Fibroblast of skin of scalp (primary cell): ENCODE results near the gene AQP3.
"Not testable (repeated sequence)": the region's sequence is repeated elsewhere in the genome, so short reads cannot be mapped to it uniquely, and the experiment has no call there.

Experiments
- DNase-seq: peaks from one replicate; pipeline ENCODE4 v3.0.0-alpha.2; 2013

AQP3 gene

DNA sequence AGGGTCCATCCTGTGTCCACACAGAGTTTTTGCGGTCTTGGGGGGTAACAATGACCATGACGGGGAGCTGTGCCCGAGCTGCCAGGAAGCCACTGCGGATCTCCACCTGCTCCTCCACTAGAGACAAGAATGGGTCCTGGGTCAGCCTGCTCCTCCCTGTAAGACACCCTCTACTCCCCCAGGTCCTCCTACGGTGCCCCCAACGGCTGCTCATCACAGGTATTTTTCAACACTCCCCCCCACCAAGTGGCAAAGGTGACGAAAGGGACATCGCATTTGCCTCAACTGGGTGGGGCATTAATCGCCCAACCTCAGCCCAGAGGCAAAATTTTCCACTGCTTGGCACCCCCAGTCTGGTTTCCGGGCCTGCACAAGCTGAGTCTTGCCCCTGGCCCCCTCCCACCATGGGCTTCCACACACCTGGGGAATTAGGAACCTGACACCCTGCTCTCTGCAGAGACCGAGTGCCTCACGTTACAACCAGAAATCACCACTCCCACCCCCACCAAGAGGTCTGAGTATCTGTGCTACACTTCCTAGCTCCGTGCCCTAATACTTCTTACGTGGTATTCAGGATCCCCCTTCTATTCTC, 16.7 kb upstream of the AQP3 start:
- no peak for DNase-seq

DNA sequence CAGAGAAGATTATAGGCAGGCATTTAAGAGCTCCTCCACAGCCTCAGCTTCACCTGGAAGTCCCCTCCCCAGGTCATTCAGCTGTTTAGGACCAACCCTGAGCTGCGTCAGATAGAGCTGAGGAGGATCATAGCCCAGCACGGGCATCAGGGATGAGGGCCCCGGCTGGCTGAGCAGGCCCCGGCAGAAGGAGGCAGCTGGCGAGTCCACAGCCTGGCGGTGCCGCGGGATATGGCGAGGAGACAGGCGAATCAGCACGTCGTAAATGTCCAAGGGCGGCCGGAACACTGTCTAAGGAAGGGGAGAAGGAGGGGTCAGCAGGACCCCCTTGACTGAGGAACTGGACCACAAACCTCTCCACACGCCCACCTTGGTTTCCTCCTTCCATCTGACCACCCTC, 15.8 kb upstream of the AQP3 start:
- no peak for DNase-seq

DNA sequence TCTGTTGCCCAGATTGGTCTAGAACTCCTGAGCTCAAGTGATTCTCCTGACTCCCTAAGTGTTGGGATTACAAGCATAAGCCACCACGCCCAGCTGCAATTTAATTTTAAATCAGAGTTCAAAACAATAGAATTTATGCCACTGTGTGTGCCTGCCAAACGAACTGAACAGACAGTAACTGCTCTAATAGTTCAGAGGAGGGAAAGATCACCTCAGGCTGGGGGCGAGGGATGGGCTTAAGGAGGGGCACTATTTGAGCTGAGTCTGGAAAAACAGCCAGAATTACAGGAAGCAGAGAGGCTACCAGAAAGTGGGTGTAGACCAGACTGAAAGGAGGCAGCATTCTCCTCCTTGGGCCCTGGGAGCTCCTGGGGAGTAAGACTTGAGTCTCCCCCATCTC, 14.1 kb upstream of the AQP3 start:
- DNase-seq, result no peak

DNA sequence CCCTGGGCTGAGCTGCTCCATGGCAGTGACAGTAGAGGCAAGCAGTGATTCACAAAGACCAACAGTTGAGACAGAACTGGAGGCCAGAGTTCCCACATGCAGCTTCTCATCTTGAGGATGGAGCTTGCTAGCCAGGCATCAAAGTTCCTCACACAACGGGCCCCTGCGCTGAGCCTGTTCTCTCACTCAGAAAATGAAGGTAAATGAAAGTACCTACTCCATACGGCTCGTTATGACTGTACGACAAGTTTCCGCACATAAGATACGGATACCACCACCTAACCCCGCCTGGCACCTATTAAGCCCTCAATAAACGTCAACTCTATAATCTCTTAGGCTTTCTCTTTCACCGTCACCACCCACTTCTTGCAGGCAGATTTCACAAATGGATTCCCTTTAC, 13.5 kb upstream of the AQP3 start:
- DNase-seq, result no peak

DNA sequence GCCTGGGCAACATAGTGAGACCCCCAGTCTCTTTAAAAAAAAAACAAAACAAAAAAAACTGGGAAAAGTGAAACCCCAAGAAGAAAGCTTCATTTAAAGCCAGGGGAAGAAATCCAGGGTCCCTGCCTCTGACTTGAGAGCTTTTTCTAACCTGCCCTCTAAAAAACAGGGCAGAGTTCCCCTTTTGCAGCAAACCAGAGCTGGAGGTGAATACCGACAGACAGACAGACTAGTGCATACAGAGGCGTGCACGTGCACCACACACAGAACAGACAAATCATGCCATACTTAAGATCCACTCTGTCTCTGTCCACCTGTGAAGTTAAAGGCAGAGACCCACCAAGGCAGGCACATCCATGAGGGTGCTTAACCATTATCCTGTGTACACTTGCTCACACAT, 11.7 kb upstream of the AQP3 start:
- no peak for DNase-seq

DNA sequence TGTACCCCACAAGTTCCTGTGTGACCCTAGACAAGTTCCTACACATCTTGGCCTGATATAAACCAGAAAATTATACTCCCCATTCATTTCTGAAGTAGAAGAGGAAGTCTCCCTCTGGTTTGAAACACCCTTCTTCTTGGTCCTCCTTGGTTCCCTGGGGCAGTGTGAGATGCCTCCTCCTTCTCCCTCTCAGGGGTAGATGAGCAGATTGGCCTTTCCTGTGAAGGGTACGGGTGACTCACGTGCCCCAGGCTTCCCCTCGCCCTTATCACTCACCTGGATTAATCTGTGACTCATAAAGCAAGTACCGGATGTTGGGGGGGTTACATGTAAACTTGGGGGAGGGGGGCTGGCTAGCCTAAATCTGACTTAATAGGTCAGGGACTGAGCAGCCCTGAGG, 11.1 kb upstream of the AQP3 start:
- no peak for DNase-seq

DNA sequence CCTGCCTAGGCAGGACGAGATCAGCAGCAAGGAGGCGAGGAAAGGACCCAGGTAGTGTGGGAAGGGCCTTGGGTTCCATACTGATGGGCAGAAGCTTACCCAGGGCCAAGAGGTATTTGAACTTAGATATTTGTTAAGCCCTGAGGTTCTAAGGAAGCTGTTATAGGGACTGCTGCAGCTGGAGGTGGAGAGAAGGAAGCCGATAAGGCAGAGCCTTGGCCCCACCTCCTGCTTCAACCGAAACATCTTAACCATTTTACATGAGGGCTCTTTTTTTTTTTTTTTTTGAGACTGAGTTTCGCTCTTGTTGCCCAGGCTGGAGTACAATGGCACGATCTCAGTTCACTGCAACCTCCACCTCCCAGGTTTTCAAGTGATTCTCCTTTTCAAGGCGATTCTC, 8.6 kb upstream of the AQP3 start:
- DNase-seq, result no peak

DNA sequence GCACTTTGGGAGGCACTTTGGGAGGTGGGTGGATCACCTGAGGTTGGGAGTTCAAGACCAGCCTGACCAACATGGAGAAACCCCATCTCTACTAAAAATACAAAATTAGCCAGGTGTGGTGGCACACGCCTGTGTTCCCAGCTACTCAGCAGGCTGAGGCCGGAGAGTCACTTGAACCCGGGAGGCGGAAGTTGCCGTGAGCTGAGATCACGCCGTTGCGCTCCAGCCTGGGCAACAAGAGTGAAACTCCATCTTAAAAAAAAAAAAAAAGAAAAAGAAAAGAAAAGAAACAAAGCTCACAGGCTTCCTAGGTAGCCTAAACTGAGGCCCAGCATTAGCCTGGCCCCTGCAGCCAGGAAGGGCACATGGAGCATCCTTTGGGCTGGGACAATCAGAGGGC, 8.1 kb upstream of the AQP3 start:
- not testable (repeated sequence) for DNase-seq

DNA sequence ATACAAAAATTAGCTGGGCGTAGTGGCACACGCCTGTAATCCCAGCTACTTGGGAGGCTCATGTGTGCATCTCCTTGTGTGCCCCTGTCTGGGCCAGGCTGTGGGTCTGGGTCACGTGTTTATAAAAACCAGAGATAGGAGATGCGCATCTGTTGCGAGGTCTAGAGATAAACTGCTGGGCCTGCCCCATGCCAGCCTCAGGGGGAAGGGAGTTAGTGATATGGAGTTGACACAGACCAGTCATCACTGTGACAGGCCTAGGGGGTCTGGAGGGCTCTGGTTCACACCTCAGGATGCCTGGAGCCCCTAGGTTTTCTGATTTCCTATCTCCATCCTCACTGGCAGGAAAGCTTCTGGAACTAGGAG, 7.3 kb upstream of the AQP3 start:
- not testable (repeated sequence) for DNase-seq

DNA sequence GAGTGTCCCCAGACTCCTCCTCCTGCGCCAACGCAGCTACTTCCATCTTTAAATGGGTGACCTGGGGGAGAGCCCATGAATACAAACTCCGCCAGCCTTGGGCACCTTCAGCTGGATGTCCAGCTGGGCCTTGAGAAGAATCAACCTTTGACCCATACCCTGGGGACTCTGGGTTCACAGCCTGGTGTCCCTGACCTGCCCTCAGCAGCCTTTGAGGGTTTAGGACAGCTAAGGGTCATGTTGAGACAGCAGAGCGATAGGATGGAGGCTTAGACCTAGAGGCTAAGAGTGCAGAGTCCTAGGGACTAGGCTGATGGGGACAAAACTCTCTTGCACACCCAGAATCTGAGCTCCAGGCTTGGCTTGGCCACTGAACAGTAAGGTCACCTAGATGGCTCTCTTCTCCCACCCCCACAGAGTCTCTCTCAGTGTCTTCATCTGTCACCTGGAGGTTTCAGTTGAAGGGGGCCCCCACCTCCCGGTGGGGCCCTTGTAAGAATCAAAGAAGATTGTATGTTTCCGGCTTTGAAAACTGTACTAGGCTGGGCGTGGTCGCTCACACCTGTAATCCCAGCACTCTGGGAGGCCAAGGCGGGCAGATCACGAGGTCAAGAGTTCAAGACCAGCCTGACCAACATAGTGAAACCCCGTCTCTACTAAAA, 6.7 kb upstream of the AQP3 start:
- DNase-seq, result no peak

DNA sequence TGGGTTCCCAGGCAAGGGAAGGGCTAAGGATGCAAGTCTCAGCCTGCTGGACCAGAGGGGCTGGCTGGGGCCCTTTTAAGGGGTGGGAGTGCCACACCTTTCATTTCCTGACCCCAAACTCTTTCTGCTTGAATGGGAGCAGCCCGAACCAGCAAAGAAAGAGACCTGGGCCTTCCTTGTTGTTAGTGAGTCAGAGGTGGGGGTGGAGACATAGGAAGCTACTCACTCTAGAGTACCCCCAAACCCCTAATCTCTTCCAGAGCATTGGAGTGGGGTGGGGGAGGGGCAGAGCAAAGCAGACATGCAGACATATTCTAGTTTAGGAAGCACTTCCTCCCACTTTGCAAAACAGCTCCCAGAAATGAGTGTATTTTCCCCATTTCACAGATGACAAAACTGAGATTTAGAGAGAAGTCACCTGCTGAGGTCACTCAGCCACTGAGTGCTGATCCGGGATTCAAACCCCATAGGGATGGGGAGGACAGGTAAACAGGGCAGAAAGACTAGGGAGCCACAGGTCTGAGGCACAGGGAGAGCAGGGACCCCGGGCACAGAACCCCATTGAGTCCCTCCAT, 6.0 kb upstream of the AQP3 start:
- DNase-seq, result no peak

DNA sequence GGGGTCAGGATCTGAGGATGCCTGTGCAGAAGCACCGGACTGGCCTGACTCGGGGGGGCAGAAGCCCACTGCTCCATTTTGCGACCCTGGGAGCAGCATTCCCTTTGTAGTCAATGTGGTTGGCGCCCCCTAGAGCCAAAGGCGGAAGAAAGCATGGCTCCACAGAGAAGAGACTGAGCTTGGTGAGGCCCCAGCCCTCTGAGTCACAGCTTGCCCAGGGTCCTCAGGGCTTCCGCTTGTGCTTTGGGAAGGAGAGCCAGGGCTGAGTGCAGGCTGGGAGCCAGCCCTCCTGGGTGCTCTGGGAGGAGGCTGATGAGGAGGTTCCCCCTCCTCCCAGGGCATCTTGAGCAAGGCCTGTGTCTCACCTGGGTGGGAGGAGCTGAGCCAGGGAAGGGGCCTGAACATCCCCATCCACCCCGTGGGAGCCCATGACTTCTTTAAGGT, 5.5 kb upstream of the AQP3 start:
- DNase-seq, result peak; percentile 84

DNA sequence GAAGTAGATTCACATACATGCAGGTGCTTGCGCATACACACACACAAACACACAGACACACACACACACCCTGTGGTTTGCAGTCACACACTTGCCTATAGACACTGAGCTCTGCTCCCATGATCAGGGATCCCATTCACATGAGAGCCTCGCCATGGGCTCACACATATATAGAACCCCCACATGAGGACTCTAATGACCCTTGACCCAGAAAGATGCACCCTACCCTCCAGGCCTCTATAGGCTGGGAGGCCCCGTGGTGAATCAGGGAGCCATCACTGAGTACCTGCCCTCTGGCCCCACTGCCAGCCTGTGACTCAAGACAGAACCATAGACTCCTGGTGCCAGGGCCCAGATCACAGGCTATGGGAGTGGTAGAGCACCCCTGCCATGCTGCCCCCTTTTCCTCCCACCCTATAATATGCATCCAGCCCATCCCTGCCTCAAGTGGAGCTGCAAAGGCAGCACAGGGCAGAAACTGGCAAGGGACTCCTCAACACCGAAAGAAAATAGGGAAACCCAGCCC, 3.3 kb upstream of the AQP3 start:
- DNase-seq, result no peak

DNA sequence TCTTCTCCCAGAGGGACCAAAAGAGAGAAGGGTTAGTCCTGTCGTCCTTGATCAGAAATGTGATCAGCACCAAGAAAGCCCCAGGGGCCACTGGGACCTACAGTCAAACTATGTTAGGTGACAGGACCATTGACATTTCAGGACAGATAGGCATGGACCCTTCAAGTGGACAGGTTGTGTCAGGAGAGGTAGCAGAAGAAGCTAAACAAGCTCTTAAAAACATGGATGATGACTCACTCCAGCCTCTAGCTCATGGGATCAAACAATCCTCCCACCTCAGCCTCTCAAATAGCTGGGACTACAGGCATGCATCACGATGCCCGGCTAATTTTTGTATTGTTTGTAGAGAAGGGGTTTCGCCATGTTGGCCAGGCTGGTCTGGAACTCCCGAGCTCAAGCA, 2.3 kb upstream of the AQP3 start:
- no peak for DNase-seq

DNA sequence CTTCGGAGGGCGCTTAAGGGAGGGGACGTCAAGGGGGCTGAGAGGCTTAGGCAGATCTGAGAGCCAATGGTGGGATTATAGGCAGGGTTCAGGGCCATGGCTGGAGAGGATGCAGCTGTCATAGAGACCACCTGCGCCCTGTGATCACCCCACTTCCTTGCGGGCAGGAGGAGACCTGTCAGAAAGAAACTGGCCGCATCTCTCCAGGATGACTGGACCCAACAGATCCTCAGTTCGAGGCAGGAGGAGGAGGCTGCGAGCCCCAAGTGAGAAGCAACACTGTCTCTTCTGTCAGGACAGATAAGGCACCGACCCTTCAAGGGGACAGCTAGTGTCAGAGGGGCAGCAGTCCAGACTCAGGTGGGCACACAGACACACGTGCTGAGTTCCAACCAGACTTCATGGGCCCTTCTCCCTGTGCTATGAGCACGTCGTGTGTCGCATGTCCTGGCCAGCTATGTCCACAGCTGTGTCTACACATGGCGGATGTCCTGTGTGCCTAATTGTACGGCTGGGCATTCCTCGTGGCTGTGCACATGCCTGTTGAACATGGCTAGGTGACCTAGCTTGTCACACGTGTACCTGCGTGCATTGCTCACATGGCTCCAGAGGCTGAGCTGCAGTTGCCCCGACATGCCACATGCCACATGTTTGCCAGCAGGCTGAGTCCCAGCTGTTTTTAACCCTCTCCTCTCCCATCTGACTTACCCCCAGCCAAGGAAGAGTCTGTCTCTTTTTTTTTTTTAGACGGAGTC, 583 bp upstream of the AQP3 start:
- no peak for DNase-seq

DNA sequence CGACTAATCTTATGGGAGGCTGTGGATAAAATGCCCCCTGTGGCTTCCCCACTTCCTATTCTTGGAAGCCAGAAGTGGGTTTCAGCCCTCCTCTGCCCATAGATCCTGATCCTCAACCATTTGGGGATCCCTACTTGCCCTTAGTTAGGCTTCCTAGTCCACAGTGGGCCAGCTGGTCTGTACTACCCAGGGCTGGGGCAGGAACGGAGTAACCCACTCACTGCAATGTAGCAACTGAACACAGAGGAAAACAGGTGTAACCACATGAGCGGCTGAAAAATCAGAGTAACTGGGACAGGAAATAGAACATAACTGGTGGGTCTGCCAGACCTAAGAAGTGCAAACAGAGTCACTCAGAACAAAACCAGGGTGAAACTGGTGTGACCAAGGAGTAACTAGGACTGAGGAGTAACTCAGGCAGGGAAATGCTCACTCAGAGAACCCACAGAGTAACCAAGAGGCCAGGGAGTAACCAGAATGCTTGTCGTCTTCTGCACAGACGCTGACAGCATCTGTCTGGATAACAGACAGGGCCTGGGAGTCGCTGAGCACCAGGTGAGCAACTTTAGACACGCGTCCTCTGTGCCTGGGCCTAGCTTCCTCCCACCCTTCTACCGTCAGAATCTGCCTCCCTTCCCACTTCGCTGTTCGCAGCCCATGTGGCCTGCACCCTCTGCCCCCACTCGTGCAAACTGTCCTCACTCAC, 1.0 kb downstream of the AQP3 start:
- no peak for DNase-seq

DNA sequence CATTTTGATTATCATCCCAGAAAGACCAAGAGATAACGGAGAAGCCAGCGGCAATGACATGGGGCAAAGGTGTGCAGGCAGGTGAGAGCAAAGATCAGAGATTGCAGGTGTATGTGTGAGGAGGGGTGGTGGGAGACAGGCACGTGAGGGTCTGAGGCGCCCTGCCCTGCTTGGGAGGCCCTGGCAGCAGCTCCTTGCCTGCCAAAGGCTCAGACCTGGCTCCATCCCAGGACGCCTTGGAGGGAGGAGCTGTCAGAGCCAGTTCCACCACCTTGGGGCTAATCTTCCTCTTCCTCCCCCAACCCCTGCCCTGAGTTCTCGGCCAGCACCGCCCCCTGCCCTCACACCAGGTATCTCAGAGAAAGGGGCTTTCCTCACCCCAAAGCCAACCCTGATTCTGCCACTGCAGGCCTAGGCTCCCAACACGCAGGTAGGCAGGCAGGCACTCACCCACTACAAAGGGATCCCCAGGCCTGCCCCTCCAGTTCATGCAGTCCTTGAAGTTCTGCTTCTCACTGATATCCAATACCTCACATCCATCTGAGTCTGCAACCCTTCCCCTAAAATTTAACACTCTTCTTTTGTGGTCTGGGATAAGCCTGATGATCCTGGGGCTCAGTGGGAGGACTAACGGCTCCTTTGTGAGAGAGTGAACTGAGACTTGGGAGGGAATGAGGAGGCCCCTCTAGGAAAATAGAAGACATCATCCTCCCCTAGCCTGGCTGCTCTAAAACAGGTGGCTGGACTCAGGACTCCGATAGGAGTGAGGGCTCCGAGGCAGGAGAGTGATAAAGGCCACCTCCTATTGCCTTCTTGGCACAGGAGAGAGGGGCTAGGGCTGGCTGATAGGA, 1.8 kb downstream of the AQP3 start:
- no peak for DNase-seq

DNA sequence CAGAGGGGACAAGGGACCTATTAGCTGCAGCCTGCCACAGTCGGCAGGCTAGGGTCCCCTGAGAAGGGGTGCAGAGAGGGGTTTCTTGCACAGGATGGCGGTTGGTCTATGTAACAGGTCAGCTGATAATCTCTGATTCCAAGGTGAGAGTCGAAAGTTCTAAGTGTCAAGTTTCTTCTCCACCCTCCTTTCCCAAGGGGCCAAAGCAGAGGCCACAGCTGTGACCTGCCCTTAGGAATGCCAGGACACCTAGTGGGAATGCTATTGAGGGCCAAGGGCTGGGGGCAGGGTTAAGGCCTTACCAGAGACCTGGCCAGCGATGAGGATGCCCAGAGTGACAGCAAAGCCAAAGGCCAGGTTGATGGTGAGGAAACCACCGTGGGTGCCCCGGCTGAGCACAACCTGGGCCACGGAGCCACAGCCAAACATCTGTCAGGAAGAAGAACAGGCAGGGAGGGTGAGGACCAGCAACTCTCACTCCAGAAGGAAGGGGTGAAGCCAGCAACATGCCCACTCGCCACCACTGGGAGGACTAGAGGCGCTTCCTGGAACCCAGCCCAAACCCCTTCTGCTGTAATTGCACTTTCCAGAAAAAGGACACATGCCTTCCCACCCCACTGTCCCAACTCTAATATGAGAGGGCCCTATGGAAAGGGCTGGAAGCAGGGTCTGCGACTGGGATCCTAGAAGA, 3.8 kb downstream of the AQP3 start:
- no peak for DNase-seq

DNA sequence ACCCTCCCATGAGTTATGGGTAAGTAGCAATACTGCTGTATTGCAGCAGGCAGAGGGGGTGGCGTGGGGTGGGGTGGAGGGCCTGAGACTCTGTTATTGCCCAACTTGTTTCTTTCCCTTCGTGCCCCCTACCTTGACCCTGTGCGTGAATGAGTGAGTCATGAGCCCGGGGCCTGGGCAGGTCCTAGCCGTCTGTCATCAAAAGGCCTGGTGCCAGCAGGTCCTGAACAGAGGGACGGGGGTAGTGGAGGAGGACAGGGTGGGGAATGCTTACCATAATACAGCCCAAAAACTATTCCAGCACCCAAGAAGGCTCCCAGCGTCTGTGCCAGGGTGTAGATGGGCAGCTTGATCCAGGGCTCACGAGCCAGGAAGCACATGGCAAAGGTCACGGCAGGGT, 4.3 kb downstream of the AQP3 start:
- DNase-seq, result no peak

DNA sequence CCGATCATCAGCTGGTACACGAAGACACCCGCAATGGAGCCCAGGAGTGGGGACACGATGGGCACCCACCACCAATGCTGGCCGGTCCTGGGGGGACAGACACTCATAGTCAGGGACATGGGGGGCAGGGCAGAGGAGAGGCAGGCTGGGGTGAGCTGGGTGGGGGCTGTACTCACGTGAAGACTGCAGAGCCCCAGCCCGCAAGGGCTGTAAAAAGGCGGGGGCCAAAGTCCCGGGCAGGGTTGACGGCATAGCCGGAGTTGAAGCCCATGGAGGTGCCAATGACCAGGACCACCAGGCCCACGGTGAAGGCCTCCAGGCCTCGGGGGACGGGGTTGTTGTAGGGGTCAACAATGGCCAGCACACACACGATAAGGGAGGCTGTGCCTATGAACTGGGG, 5.3 kb downstream of the AQP3 start:
- DNase-seq, result no peak

DNA sequence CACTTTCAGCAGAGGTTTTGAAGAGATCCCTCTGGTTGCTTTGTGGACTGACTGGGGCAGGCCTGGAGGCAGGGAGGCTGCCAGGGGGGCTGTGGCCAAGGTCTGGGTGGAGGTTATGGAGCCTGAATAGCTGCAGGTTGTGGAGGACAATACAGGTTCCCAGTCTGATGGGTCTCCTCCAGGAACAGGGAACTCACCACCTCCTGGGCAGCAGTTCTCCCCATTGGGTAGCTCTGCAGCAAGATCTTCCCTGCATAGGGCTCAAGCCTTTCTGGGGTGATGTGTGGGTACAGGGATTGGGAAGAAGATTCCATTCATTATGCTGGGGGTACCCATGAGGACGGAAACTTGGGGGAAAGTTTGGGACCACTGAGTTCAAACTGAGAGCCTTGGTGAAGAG, 6.8 kb downstream of the AQP3 start:
- no peak for DNase-seq
